HepG2 (cell line): ENCODE data around the gene USP7.

Experiments used
- ARNTL ChIP-seq: sonication (generic); formaldehyde crosslinking; IDR thresholded peaks from 2 replicates; pipeline ENCODE4 v1.4.0; 2020; ENCODE audit warnings: mild to moderate bottlenecking, missing genetic modification reagents
- EZH2 ChIP-seq: conservative IDR thresholded peaks from 2 replicates; pipeline ENCODE4 v1.6.1; 2012; ENCODE audit warnings: mild to moderate bottlenecking, low read depth, low read length, moderate library complexity
- FOSL2 ChIP-seq: sonication (generic); formaldehyde crosslinking; IDR thresholded peaks from 2 replicates; pipeline ENCODE4 v1.4.0; 2020; ENCODE audit warnings: missing genetic modification reagents
- MAFK ChIP-seq, 2 experiments: IDR thresholded peaks in 1 of 2; conservative IDR thresholded peaks in 1 of 2; 2 replicates each; pipeline ENCODE4 v1.6.1; 2011; ENCODE audit warnings: improper control_type of control experiment in 2 of 2, low read length in 2 of 2
- MIER3 ChIP-seq: IDR thresholded peaks from 2 replicates; pipeline ENCODE4 v1.6.1; 2016; ENCODE audit warnings: missing compliant biosample characterization, borderline replicate concordance
- PHF21A ChIP-seq: sonication (generic); formaldehyde crosslinking; IDR thresholded peaks from 2 replicates; pipeline ENCODE4 v1.5.0; 2020; ENCODE audit warnings: mild to moderate bottlenecking, missing genetic modification reagents
- RCOR2 ChIP-seq: IDR thresholded peaks from 2 replicates; pipeline ENCODE4 v1.6.1; 2016; ENCODE audit warnings: missing biosample characterization, missing genetic modification reagents
- ZNF3 ChIP-seq: IDR thresholded peaks from 2 replicates; pipeline ENCODE4 v1.7.0; 2017; ENCODE audit warnings: inconsistent platforms
- ZNF383 ChIP-seq: sonication (generic); formaldehyde crosslinking; IDR thresholded peaks from 2 replicates; pipeline ENCODE4 v1.4.0; 2020; ENCODE audit warnings: missing genetic modification reagents, mild to moderate bottlenecking, borderline replicate concordance
- TF ChIP-seq, protein P1 (sequence below): IDR thresholded peaks from 2 replicates; pipeline ENCODE4 v1.6.1; 2016; ENCODE audit warnings: low read depth, missing genetic modification reagents, missing compliant biosample characterization

DNA sequence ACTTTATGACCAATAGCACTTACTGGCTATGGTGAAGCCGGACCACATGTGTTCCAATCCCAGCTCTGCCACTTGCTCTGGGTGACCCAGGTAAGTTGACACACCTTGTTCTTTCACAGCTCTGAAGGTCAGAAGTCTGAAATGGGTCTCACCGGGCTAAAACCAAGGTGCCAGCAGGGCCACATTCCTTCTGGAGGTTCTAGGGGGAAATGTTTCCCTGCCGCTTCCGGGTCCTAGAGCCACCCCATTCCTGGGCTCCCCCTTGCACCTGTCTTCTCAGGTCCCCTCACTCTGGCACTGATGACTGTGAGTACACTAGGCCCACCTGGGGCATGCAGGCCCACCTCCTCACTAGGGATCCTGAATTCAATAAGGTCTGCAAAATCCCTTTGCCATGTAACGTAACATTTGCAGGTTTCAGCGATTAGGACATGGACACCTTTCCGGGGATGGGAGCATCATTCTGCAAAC is 11.4 kb downstream of the USP7 start:
- TF ChIP-seq RCOR2 (CRISPR knock-in tag) (no peak), FOSL2 (no peak), ZNF383 (CRISPR knock-in tag) (no peak), MIER3 (no peak), MAFK (conservative IDR thresholded peaks at IDR 0.05 in 1 of 2, IDR thresholded peaks at IDR 0.05 in 1 of 2; ENCODE audit: low read length in 2 of 2) (no peak), ARNTL (CRISPR knock-in tag) (no peak), PHF21A (CRISPR knock-in tag) (no peak), ZNF3 (CRISPR knock-in tag) (no peak), EZH2 (no peak)
- TF ChIP-seq, protein P1, sequence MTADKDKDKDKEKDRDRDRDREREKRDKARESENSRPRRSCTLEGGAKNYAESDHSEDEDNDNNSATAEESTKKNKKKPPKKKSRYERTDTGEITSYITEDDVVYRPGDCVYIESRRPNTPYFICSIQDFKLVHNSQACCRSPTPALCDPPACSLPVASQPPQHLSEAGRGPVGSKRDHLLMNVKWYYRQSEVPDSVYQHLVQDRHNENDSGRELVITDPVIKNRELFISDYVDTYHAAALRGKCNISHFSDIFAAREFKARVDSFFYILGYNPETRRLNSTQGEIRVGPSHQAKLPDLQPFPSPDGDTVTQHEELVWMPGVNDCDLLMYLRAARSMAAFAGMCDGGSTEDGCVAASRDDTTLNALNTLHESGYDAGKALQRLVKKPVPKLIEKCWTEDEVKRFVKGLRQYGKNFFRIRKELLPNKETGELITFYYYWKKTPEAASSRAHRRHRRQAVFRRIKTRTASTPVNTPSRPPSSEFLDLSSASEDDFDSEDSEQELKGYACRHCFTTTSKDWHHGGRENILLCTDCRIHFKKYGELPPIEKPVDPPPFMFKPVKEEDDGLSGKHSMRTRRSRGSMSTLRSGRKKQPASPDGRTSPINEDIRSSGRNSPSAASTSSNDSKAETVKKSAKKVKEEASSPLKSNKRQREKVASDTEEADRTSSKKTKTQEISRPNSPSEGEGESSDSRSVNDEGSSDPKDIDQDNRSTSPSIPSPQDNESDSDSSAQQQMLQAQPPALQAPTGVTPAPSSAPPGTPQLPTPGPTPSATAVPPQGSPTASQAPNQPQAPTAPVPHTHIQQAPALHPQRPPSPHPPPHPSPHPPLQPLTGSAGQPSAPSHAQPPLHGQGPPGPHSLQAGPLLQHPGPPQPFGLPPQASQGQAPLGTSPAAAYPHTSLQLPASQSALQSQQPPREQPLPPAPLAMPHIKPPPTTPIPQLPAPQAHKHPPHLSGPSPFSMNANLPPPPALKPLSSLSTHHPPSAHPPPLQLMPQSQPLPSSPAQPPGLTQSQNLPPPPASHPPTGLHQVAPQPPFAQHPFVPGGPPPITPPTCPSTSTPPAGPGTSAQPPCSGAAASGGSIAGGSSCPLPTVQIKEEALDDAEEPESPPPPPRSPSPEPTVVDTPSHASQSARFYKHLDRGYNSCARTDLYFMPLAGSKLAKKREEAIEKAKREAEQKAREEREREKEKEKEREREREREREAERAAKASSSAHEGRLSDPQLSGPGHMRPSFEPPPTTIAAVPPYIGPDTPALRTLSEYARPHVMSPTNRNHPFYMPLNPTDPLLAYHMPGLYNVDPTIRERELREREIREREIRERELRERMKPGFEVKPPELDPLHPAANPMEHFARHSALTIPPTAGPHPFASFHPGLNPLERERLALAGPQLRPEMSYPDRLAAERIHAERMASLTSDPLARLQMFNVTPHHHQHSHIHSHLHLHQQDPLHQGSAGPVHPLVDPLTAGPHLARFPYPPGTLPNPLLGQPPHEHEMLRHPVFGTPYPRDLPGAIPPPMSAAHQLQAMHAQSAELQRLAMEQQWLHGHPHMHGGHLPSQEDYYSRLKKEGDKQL (CRISPR knock-in tag) = no peak
